Heart right ventricle (tissue), 16 donors: Measurements from ENCODE around the gene ITFG1. TPM values are rescaled to one million over a fixed set of nuclear protein-coding genes. Genes with fewer than 3 reads are reported as not detected.
A peak's percentile ranks its signal among the peaks of the same experiment; 100 is the strongest.

Source experiments
- ATAC-seq, 8 donors: fragments of 200-7000 bp; cut with Tn5 transposase; one replicate each; pipeline ENCODE4 v1.9.1; 2020; ENCODE audit warnings: mild to moderate bottlenecking in 8 of 8, moderate library complexity in 8 of 8, moderate number of reproducible peaks in 1 of 8
- DNase-seq, 2 donors: peaks; one replicate each; pipeline ENCODE4 v3.0.0-alpha.2; 2020
- H3K27ac ChIP-seq, 10 donors: fragments of 200-600 bp; sonication (generic) in 2 of 10; one replicate each; pipeline versions ENCODE4 v1.5.0 to v1.8.0; 2020 to 2022; ENCODE audit warnings: mild to moderate bottlenecking in 3 of 10
- H3K27me3 ChIP-seq, 7 donors: fragments of 200-600 bp; one replicate each; pipeline ENCODE4 v1.8.0; 2021 to 2022; ENCODE audit warnings: mild to moderate bottlenecking in 2 of 7
- H3K36me3 ChIP-seq, 9 donors: fragments of 200-600 bp; sonication (generic) in 1 of 9; one replicate each; pipeline versions ENCODE4 v1.5.0 to v1.8.0; 2020 to 2022; ENCODE audit warnings: mild to moderate bottlenecking in 2 of 9
- H3K4me1 ChIP-seq, 9 donors: fragments of 200-600 bp; sonication (generic) in 1 of 9; one replicate each; pipeline versions ENCODE4 v1.5.0 to v1.8.0; 2020 to 2022; ENCODE audit warnings: mild to moderate bottlenecking in 4 of 9
- H3K4me3 ChIP-seq, 10 donors: fragments of 200-600 bp; sonication (generic) in 2 of 10; one replicate each; pipeline versions ENCODE4 v1.5.0 to v1.8.0; 2020 to 2022; ENCODE audit warnings: mild to moderate bottlenecking in 7 of 10, moderate library complexity in 2 of 10
- H3K9me3 ChIP-seq, 11 donors: fragments of 200-600 bp in 10 of 11; sonication (generic) in 2 of 11; one replicate each; pipeline versions ENCODE4 v1.5.0 to v1.8.0; 2013 to 2022; ENCODE audit warnings: mild to moderate bottlenecking in 2 of 11, control low read depth in 1 of 11, moderate library complexity in 1 of 11
- CTCF ChIP-seq, 9 donors: fragments of 200-600 bp; sonication (generic) in 2 of 9; IDR thresholded peaks; one replicate each; pipeline versions ENCODE4 v1.5.0 to v1.8.0; 2021 to 2022; ENCODE audit warnings: antibody characterized with exemption in 9 of 9, mild to moderate bottlenecking in 5 of 9, moderate library complexity in 1 of 9
- WGBS, 2 donors: extraction: QIAGEN DNeasy Blood & Tissue Kit; methylation state at CpG; one replicate each; pipeline ENCODE4 v1.1.7; 2013; ENCODE audit warnings: inconsistent platforms in 1 of 2; 5-methylcytosine and 5-hydroxymethylcytosine counted together
- intact Hi-C, 10 donors: fragments of 100-400 bp; cut with DNase I; formaldehyde crosslinking; loops; one replicate each; pipeline versions ENCODE4 v1.11.1 to v1.14.2; 2022
- polyA plus RNA-seq, 2 donors: library from polyadenylated mRNA; stranded (reverse); fragments of 200-250 nt; gene quantifications; one replicate each; pipeline ENCODE4 v1.2.3, GENCODE V29; 2013
- total RNA-seq, 10 donors: library from RNA; stranded (reverse); fragmentation: NEBNext Ultra II Directional in 3 of 10; extraction: Animal tissue kit (Norgen Biotek cat#: 25700) in 3 of 10; gene quantifications; one replicate each; pipeline versions ENCODE4 v1.2.1 to v1.2.4, GENCODE V29; 2021 to 2023
- donor health status: Arrhythmogenic right ventricular cardiomyopathy.
- donor health status: ischemic (EF 13 %, LVEDD 7.1; RV severe dilation, severe dysfunction).
- donor health status: healthy with polysubstance abuse.
- donor health status: DM: no; HTN: yes; CAD: no.
- donor health status: DM: no; HTN: no; CAD: no.
- donor health status: ischemic (EF 25% LVEDD 6.9; RV normal size, moderate dysfunction).
- donor health status: ischemic (EF 25% LVEDD 5.7; RV mildly dilated, moderate dysfunction).
- donor health status: healthy.
- donor health status: DM: yes; HTN: yes; CAD: no.
- donor health status: Ischemic cardiomyopathy.
- donor health status: ischemic (EF 35%, LVEDD 5.7; RV mildly dilated, moderate dysfunction).
- donor health status: nonischemic (EF 11% LVEDD 7.7; RV severe dilation, severe dysfunction).
- donor health status: DM: yes; HTN: yes; CAD: no.
- donor health status: PGD.
- donor health status: ischemic (EF 29% LVEDD 5.4; RV normal size, mild dysfunction).
- donor health status: nonischemic (EF 23%, LVEDD 6.1; RV moderate dilation, normal function).

Gene ITFG1
- total and polyA plus RNA-seq, 12 donors = 10.1 to 94.5 (median 72.3) TPM

GRCh38 chr16:47460359-47460710 is 528 bp downstream of the ITFG1 start:
- WGBS, 2 donors = 0 to 6% methylated on average over 4 of the region's 4 CpGs
- peak overlapping the region; percentile 98 to 100 (median 99) for H3K27ac ChIP-seq
- peaks cover 0 to 42% (median 6%) of the 10 kb centered on the region in 9 donors for H3K36me3 ChIP-seq
- ATAC-seq (peak in 2 of 8 donors; percentile 1 to 2), DNase-seq (no peak)
- H3K27me3 ChIP-seq = no peaks in the 10 kb centered on the region
- no peak for TF ChIP-seq CTCF (IDR thresholded peaks at IDR 0.05)
- H3K4me1 ChIP-seq = peaks cover 10 to 62% (median 51%) of the 10 kb centered on the region in 9 donors
- no peaks in the 10 kb centered on the region for H3K9me3 ChIP-seq
- intact Hi-C loops = loop anchor here in 3 of 10 donors (2.0 to 10.0 kb wide), 3 partner anchors 32 to 124 kb away; no protein-coding TSS in a partner anchor
- peak overlapping the region; percentile 53 to 97 (median 88) for H3K4me3 ChIP-seq

- intact Hi-C loops = loop anchor here in 3 of 10 donors (2.0 to 10.0 kb wide), 4 partner anchors 33 to 325 kb away; no protein-coding TSS in a partner anchor
- H3K4me1 ChIP-seq = peaks cover 10 to 55% (median 47%) of the 10 kb centered on the region in 9 donors
- TF ChIP-seq CTCF (IDR thresholded peaks at IDR 0.05) = no peak
These were observed 1.3 kb downstream of the ITFG1 start for GRCh38 chr16:47459603-47460002.

GRCh38 chr16:47458331-47458730 is 2.5 kb downstream of the ITFG1 start:
- DNase-seq (no peak), ATAC-seq (no peak)
- TF ChIP-seq CTCF (IDR thresholded peaks at IDR 0.05) = no peak
- intact Hi-C loops = loop anchor here in 1 of 10 donors (10.0 kb wide), 1 partner anchor 324 kb away; no protein-coding TSS in a partner anchor
- H3K9me3 ChIP-seq = no peaks in the 10 kb centered on the region
- no peaks in the 10 kb centered on the region for H3K27me3 ChIP-seq
- peaks cover 0 to 56% (median 12%) of the 10 kb centered on the region in 9 donors for H3K36me3 ChIP-seq
- H3K27ac ChIP-seq = no peak overlapping the region
- peaks cover 10 to 42% (median 34%) of the 10 kb centered on the region in 9 donors for H3K4me1 ChIP-seq
- no peak overlapping the region for H3K4me3 ChIP-seq
- WGBS, 2 donors = 76 to 85% methylated on average over 2 of the region's 2 CpGs

More at GRCh38 chr16:47459603-47460002, 1.3 kb downstream of the ITFG1 start:
- 84 to 97% methylated on average over 1 of the region's 1 CpG for WGBS, 2 donors
- Histone ChIP-seq H3K36me3 (peaks cover 0 to 49% (median 6%) of the 10 kb centered on the region in 9 donors), H3K27ac (peak overlapping the region in 4 of 10 donors; percentile 5 to 100 (median 98)), H3K4me3 (peak overlapping the region in 9 of 10 donors; percentile 53 to 97 (median 89)), H3K9me3 (no peaks in the 10 kb centered on the region), H3K27me3 (no peaks in the 10 kb centered on the region)
- no peak for ATAC-seq
- DNase-seq = no peak

- no peak for DNase-seq
- Histone ChIP-seq H3K36me3 (peaks cover 0 to 95% (median 29%) of the 10 kb centered on the region in 9 donors), H3K4me3 (no peak overlapping the region), H3K27me3 (no peaks in the 10 kb centered on the region), H3K27ac (peak overlapping the region in 1 of 10 donors; percentile 22), H3K4me1 (peaks cover 0 to 21% (median 10%) of the 10 kb centered on the region in 9 donors), H3K9me3 (no peaks in the 10 kb centered on the region)
- WGBS, 2 donors = 79 to 89% methylated on average over 3 of the region's 3 CpGs
- no peak for TF ChIP-seq CTCF (IDR thresholded peaks at IDR 0.05)
- ATAC-seq = no peak
- intact Hi-C loops = loop anchor here in 1 of 10 donors (10.0 kb wide), 1 partner anchor 315 kb away; no protein-coding TSS in a partner anchor
These were observed 11.1 kb downstream of the ITFG1 start for GRCh38 chr16:47449788-47450187.
